H9 (cell line): Measurements from ENCODE around the gene PCDHAC2. TPM values are rescaled to one million over a fixed set of nuclear protein-coding genes. Genes with fewer than 3 reads are reported as not detected.

Source experiments
- DNase-seq: peaks from one replicate; pipeline ENCODE4 v3.0.0-alpha.2; 2017
- H2AFZ ChIP-seq: one replicate; pipeline ENCODE4 v1.6.1; 2013; ENCODE audit warnings: mild to moderate bottlenecking, low read length, control low read depth, moderate library complexity
- H2AK5ac ChIP-seq: 2 replicates; pipeline ENCODE4 v1.6.1; 2013; ENCODE audit warnings: low read length, control low read depth, mixed read lengths; ENCODE audit not compliant: insufficient read length
- H2BK120ac ChIP-seq: one replicate; pipeline ENCODE4 v1.6.1; 2013; ENCODE audit warnings: low read depth, mild to moderate bottlenecking, low read length, control low read depth, inconsistent platforms; ENCODE audit not compliant: poor library complexity, severe bottlenecking
- H2BK12ac ChIP-seq: 2 replicates; pipeline ENCODE4 v1.6.1; 2013; ENCODE audit warnings: low read length, control low read depth, mixed read lengths, low read depth; ENCODE audit not compliant: insufficient read length
- H2BK15ac ChIP-seq: 2 replicates; pipeline ENCODE4 v1.6.1; 2013; ENCODE audit warnings: low read depth, low read length, control low read depth
- H2BK20ac ChIP-seq: one replicate; pipeline ENCODE4 v1.6.1; 2013; ENCODE audit warnings: low read depth, mild to moderate bottlenecking, low read length, control low read depth, inconsistent platforms; ENCODE audit not compliant: poor library complexity, severe bottlenecking
- H2BK5ac ChIP-seq: 2 replicates; pipeline ENCODE4 v1.6.1; 2013; ENCODE audit warnings: low read length, control low read depth, mixed read lengths; ENCODE audit not compliant: insufficient read length
- H3K14ac ChIP-seq: 2 replicates; pipeline ENCODE4 v1.6.1; 2013; ENCODE audit warnings: low read length, control low read depth; ENCODE audit not compliant: insufficient read depth
- H3K18ac ChIP-seq: 2 replicates; pipeline ENCODE4 v1.6.1; 2013; ENCODE audit warnings: low read depth, mild to moderate bottlenecking, mixed read lengths, low read length, control low read depth; ENCODE audit not compliant: insufficient read length
- H3K23ac ChIP-seq: 2 replicates; pipeline ENCODE4 v1.6.1; 2013; ENCODE audit warnings: low read length, control low read depth, mixed read lengths, low read depth; ENCODE audit not compliant: insufficient read length
- H3K23me2 ChIP-seq: 2 replicates; pipeline ENCODE4 v1.6.1; 2013; ENCODE audit warnings: low read depth, mild to moderate bottlenecking, mixed read lengths, low read length, control low read depth; ENCODE audit not compliant: insufficient read length, poor library complexity, severe bottlenecking
- H3K27ac ChIP-seq: 2 replicates; pipeline ENCODE4 v1.5.1; 2013; ENCODE audit warnings: low read length, control low read depth, mixed read lengths, low read depth; ENCODE audit not compliant: insufficient read length
- H3K27me3 ChIP-seq: 2 replicates; pipeline ENCODE4 v1.6.1; 2013; ENCODE audit warnings: low read length, control low read depth, inconsistent platforms; ENCODE audit not compliant: insufficient read depth
- H3K4ac ChIP-seq: 2 replicates; pipeline ENCODE4 v1.6.1; 2013; ENCODE audit warnings: low read depth, mild to moderate bottlenecking, control low read depth, inconsistent platforms, low read length, moderate library complexity
- H3K4me1 ChIP-seq: 2 replicates; pipeline ENCODE4 v1.6.1; 2013; ENCODE audit warnings: low read length, control low read depth, inconsistent platforms; ENCODE audit not compliant: insufficient read depth
- H3K4me2 ChIP-seq: 2 replicates; pipeline ENCODE4 v1.6.1; 2013; ENCODE audit warnings: low read length, control low read depth, mixed read lengths; ENCODE audit not compliant: insufficient read length, insufficient read depth
- H3K56ac ChIP-seq: 2 replicates; pipeline ENCODE4 v1.6.1; 2013; ENCODE audit warnings: low read depth, mild to moderate bottlenecking, mixed read lengths, low read length, control low read depth; ENCODE audit not compliant: insufficient read length
- H3K79me1 ChIP-seq: 2 replicates; pipeline ENCODE4 v1.6.1; 2013; ENCODE audit warnings: low read depth, mild to moderate bottlenecking, moderate library complexity, low read length, control low read depth, inconsistent platforms; ENCODE audit not compliant: insufficient read depth, poor library complexity, severe bottlenecking
- H3K79me2 ChIP-seq: 2 replicates; pipeline ENCODE4 v1.6.1; 2013; ENCODE audit warnings: low read length, control low read depth, inconsistent platforms; ENCODE audit not compliant: insufficient read depth
- H3K9ac ChIP-seq: 2 replicates; pipeline ENCODE4 v1.6.1; 2013; ENCODE audit warnings: low read length, control low read depth, mixed read lengths; ENCODE audit not compliant: insufficient read length; ENCODE audit errors: extremely low read depth
- H3K9me3 ChIP-seq: one replicate; pipeline ENCODE4 v1.6.1; 2013; ENCODE audit warnings: low read depth, low read length, inconsistent platforms; ENCODE audit not compliant: control insufficient read depth
- H3T11ph ChIP-seq: one replicate; pipeline ENCODE4 v1.6.1; 2013; ENCODE audit warnings: mild to moderate bottlenecking, low read length, control low read depth, inconsistent platforms
- H4K20me1 ChIP-seq: one replicate; pipeline ENCODE4 v1.6.1; 2013; ENCODE audit not compliant: control insufficient read depth, insufficient read length, insufficient read depth
- H4K5ac ChIP-seq: 2 replicates; pipeline ENCODE4 v1.6.1; 2013; ENCODE audit warnings: low read depth, mild to moderate bottlenecking, mixed read lengths, low read length, control low read depth; ENCODE audit not compliant: insufficient read length
- H4K8ac ChIP-seq: replicated peaks from 2 replicates; pipeline ENCODE4 v1.6.1; 2013; ENCODE audit warnings: low read length, control low read depth, mixed read lengths, low read depth; ENCODE audit not compliant: insufficient read length
- H4K91ac ChIP-seq: 2 replicates; pipeline ENCODE4 v1.6.1; 2013; ENCODE audit warnings: low read depth, mild to moderate bottlenecking, moderate library complexity, mixed read lengths, low read length, control low read depth; ENCODE audit not compliant: insufficient read length
- H3K27ac Mint-ChIP-seq, 3 experiments: 2 replicates in 2 of 3; 3 replicates in 1 of 3; pipeline ENCODE4 v1.8.0; 2020 to 2021; ENCODE audit warnings: mixed read lengths in 3 of 3, mild to moderate bottlenecking in 1 of 3, moderate library complexity in 1 of 3
- H3K27me3 Mint-ChIP-seq: 2 replicates; pipeline ENCODE4 v1.8.0; 2021; ENCODE audit warnings: low read depth, mild to moderate bottlenecking, moderate library complexity, mixed read lengths
- H3K36me3 Mint-ChIP-seq, 3 experiments: 2 replicates in 2 of 3; 3 replicates in 1 of 3; pipeline ENCODE4 v1.8.0; 2020 to 2021; ENCODE audit warnings: low read depth in 3 of 3, mixed read lengths in 3 of 3; ENCODE audit not compliant: insufficient read depth in 1 of 3
- H3K4me1 Mint-ChIP-seq, 2 experiments: 2 replicates each; pipeline ENCODE4 v1.8.0; 2020; ENCODE audit warnings: mixed read lengths in 2 of 2
- H3K4me3 Mint-ChIP-seq, 2 experiments: 2 replicates in 1 of 2; 3 replicates in 1 of 2; pipeline ENCODE4 v1.8.0; 2020 to 2021; ENCODE audit warnings: mild to moderate bottlenecking in 2 of 2, mixed read lengths in 2 of 2, moderate library complexity in 1 of 2
- H3K9me3 Mint-ChIP-seq, 2 experiments: 2 replicates in 1 of 2; 3 replicates in 1 of 2; pipeline ENCODE4 v1.8.0; 2020; ENCODE audit warnings: mild to moderate bottlenecking in 2 of 2, mixed read lengths in 2 of 2, moderate library complexity in 1 of 2
- CTCF ChIP-seq: fragments of 200-600 bp; sonication (generic); conservative IDR thresholded peaks from 3 replicates; pipeline ENCODE4 v1.8.0; 2021; ENCODE audit warnings: antibody characterized with exemption, mild to moderate bottlenecking
- WGBS: extraction: QIAGEN DNeasy Blood & Tissue Kit; methylation state at CpG from one replicate; pipeline ENCODE4 v1.1.7; 2013; ENCODE audit warnings: missing lambda C conversion rate, low lambda C conversion rate, mixed read lengths; ENCODE audit not compliant: insufficient read length; ENCODE audit errors: extremely low coverage; 5-methylcytosine and 5-hydroxymethylcytosine counted together
- total RNA-seq: library from RNA; stranded (reverse); gene quantifications from 2 replicates; pipeline ENCODE4 v1.2.1, GENCODE V29; 2021

The PCDHAC2 gene
- total RNA-seq, 1 experiment from 2014 or later: 4.8 TPM

GRCh38 chr5:140934964-140935606 lies 31.2 kb upstream of the PCDHAC2 start:
- H3K36me3 Mint-ChIP-seq: no peaks in the 10 kb centered on the region
- Histone ChIP-seq H3K18ac (no peak overlapping the region), H3K4ac (no peak overlapping the region), H3K56ac (no peak overlapping the region), H2AFZ (no peak overlapping the region), H3K23ac (no peak overlapping the region), H4K91ac (no peak overlapping the region), H4K5ac (no peak overlapping the region), H4K20me1 (no peaks in the 10 kb centered on the region), H3K27ac (no peak overlapping the region), H2BK15ac (no peak overlapping the region), H3K9ac (no peak overlapping the region), H2BK20ac (no peak overlapping the region), H2BK12ac (no peak overlapping the region), H3K4me2 (no peak overlapping the region), H2BK120ac (no peak overlapping the region), H3K27me3 (no peaks in the 10 kb centered on the region), H2BK5ac (no peak overlapping the region), H2AK5ac (no peak overlapping the region), H3K9me3 (no peaks in the 10 kb centered on the region), H3K4me1 (no peaks in the 10 kb centered on the region), H3K79me1 (no peaks in the 10 kb centered on the region), H4K8ac (no peak overlapping the region), H3K14ac (no peak overlapping the region), H3T11ph (no peak overlapping the region), H3K23me2 (no peaks in the 10 kb centered on the region), H3K79me2 (no peaks in the 10 kb centered on the region)
- WGBS: 100% methylated on average over 2 of the region's 4 CpGs
- H3K27me3 Mint-ChIP-seq: no peaks in the 10 kb centered on the region
- no peak overlapping the region for H3K27ac Mint-ChIP-seq
- H3K4me3 Mint-ChIP-seq: no peak overlapping the region
- DNase-seq: no peak
- H3K4me1 Mint-ChIP-seq: no peaks in the 10 kb centered on the region
- no peaks in the 10 kb centered on the region for H3K9me3 Mint-ChIP-seq
- TF ChIP-seq CTCF: no peak
